ENCODE data around the gene RRAS. TPM values are rescaled to one million over a fixed set of nuclear protein-coding genes. Genes with fewer than 3 reads are reported as not detected.

Gene RRAS
- total and polyA plus RNA-seq, 2 of the 4 experiments (the other 2 are of a cell fraction) = 50.2 to 241 TPM

GRCh38 chr19:49641688-49642491 lies 1.9 kb upstream of the RRAS start, which contains the start of gene SCAF1:
Gene SCAF1, plus strand, starts transcription at chr19:49642209. Its CDS starts 2,818 bp downstream, at chr19:49645027.
- peaks cover 12% of the 10 kb centered on the region for H3K36me3 ChIP-seq (ENCODE audit: control insufficient read depth, insufficient read depth, low read length)
- BruUV-seq (replicated peaks) = no TSS peak
- H4K8ac ChIP-seq (ENCODE audit: low read depth in 2 of 2, low read length in 2 of 2) = peak within 1 kb of the TSS; percentile 97 to 98
- no peaks in the 10 kb centered on the region for H3K9me3 ChIP-seq (ENCODE audit: control insufficient read depth, insufficient read depth, low read length)
- peak within 1 kb of the TSS; percentile 95 for H3K4me3 ChIP-seq (ENCODE audit: insufficient read depth, low read depth, low read length)
- peak within 1 kb of the TSS; percentile 99 for H3K56ac ChIP-seq (ENCODE audit: extremely low read depth, insufficient read depth, low read length)
- peak within 1 kb of the TSS; percentile 99 for H3K4ac ChIP-seq (ENCODE audit: low read depth, low read length)
- peak within 1 kb of the TSS; percentile 78; the same call in 2 of the 3 replicates for H2BK15ac ChIP-seq (ENCODE audit: low read depth, low read length)
- peaks cover 34 to 70% of the 10 kb centered on the region in 2 experiments; a peak in 3 of 4 replicates for H3K79me1 ChIP-seq (ENCODE audit: low read depth in 1 of 2, low read length in 2 of 2)
- ChIA-PET POLR2A (ENCODE audit: unreplicated experiment) (interaction anchor here (0.6 kb wide), 1 partner anchor 869 kb away, joined by 3 read pairs; no protein-coding TSS in a partner anchor), CTCF (interaction anchor here (1.7 to 2.5 kb wide), 2 partner anchors 13 to 71 kb away, joined by 3 to 7 read pairs; no protein-coding TSS in a partner anchor)
- peak within 1 kb of the TSS; percentile 99 for H3K9ac ChIP-seq (ENCODE audit: low read depth, low read length)
- H2AK9ac ChIP-seq (replicated peaks; ENCODE audit: low read depth, low read length, poor library complexity) = peak within 1 kb of the TSS; percentile 100
- peaks cover 7% of the 10 kb centered on the region for H3K4me1 ChIP-seq (ENCODE audit: control insufficient read depth, insufficient read depth, low read length)
- peak within 1 kb of the TSS; percentile 94 for H2BK120ac ChIP-seq (ENCODE audit: low read depth, low read length)
- H3K27ac ChIP-seq (ENCODE audit: insufficient read depth, low read length) = peak within 1 kb of the TSS; percentile 99
- H2BK20ac ChIP-seq (ENCODE audit: low read depth, low read length) = peak within 1 kb of the TSS; percentile 85
- H4K20me1 ChIP-seq (ENCODE audit: insufficient read depth, low read length) = peaks cover 28% of the 10 kb centered on the region
- in situ Hi-C loops (cut with MboI; ENCODE audit: low sequenced_read_pairs) (no loop called here), intact Hi-C loops (cut with micrococcal nuclease) (loop anchor here (1.0 to 2.0 kb wide), 3 partner anchors 23 to 51 kb away; partner anchors contain the start of genes BCL2L12, IRF3, PRMT1 and PRR12), dilution Hi-C loops (cut with HindIII; ENCODE audit: low sequenced_read_pairs, unreplicated experiment) (no loop called here)
- ATAC-seq (ENCODE audit: low read depth) = peak; percentile 55
- H3K23ac ChIP-seq (ENCODE audit: low read depth, low read length) = peak within 1 kb of the TSS; percentile 96
- DNase-seq = peak; percentile 99
- H4K91ac ChIP-seq (ENCODE audit: insufficient read depth, low read depth, low read length) = peak within 1 kb of the TSS; percentile 98
- H2BK5ac ChIP-seq (ENCODE audit: low read depth, low read length, poor library complexity, severe bottlenecking) = peak within 1 kb of the TSS; percentile 97
- 0% methylated on average over 28 of the region's 87 CpGs; no CpG with 5 or more reads in 1 of the 2 experiments for WGBS, 2 experiments (ENCODE audit: extremely low coverage in 2 of 2, insufficient read length in 1 of 2)
- 0 out of 2 replicates have a peak, but pooled peaks cover 8% of the 10 kb centered on the region for H3K9me1 ChIP-seq (ENCODE audit: insufficient read depth, low read length)
- peak within 1 kb of the TSS; percentile 99 for H3K14ac ChIP-seq (replicated peaks; ENCODE audit: low read depth, low read length)
- H2AFZ ChIP-seq (replicated peaks; ENCODE audit: low read length, poor library complexity) = peak within 1 kb of the TSS; percentile 73
- H3K18ac ChIP-seq (ENCODE audit: low read depth, low read length) = peak within 1 kb of the TSS; percentile 97
- H3K4me2 ChIP-seq (ENCODE audit: low read depth, low read length) = peak within 1 kb of the TSS; percentile 94
- peak within 1 kb of the TSS; percentile 98 for H4K5ac ChIP-seq (ENCODE audit: low read depth, low read length)
- H2AK5ac ChIP-seq (ENCODE audit: low read depth, low read length) = peak within 1 kb of the TSS; percentile 100
- no peaks in the 10 kb centered on the region for H3K27me3 ChIP-seq (ENCODE audit: control insufficient read depth, insufficient read depth, low read length)
- no peak for TF ChIP-seq RAD21 (IDR thresholded peaks at IDR 0.05; ENCODE audit: low read length)
- peak; percentile 90 for TF ChIP-seq CEBPB (IDR thresholded peaks at IDR 0.05; ENCODE audit: low read depth, low read length)
- TF ChIP-seq POLR2A (IDR thresholded peaks at IDR 0.05; ENCODE audit: low read depth, low read length) = peak; percentile 92
- TF ChIP-seq SMC3 (IDR thresholded peaks at IDR 0.05; ENCODE audit: low read depth, low read length) = no peak
- TF ChIP-seq MAFK (IDR thresholded peaks at IDR 0.05; ENCODE audit: low read depth, low read length) = no peak
- no peak for TF ChIP-seq ELK1 (IDR thresholded peaks at IDR 0.05; ENCODE audit: borderline replicate concordance, low read depth, low read length)
- no peak for TF ChIP-seq CTCF (conservative IDR thresholded peaks at IDR 0.05; ENCODE audit: low read depth, low read length)
- no peak for TF ChIP-seq CHD1 (IDR thresholded peaks at IDR 0.05; ENCODE audit: low read depth, low read length)
- no peak for TF ChIP-seq RCOR1 (IDR thresholded peaks at IDR 0.05; ENCODE audit: insufficient replicate concordance, low read length)
- TF ChIP-seq FOS (IDR thresholded peaks at IDR 0.05; ENCODE audit: low read depth, low read length) = 0 out of 2 replicates have a peak, but pooled peaks have one; percentile 15
- peak; percentile 82; the same call in 1 of the 2 replicates for TF ChIP-seq MAZ (IDR thresholded peaks at IDR 0.05; ENCODE audit: borderline replicate concordance, low read depth, low read length)
- 0 out of 2 replicates have a peak, but pooled peaks have one; percentile 17 for TF ChIP-seq NFE2L2 (IDR thresholded peaks at IDR 0.05; ENCODE audit: low read depth, low read length)
- TF ChIP-seq MXI1 (IDR thresholded peaks at IDR 0.05; ENCODE audit: borderline replicate concordance, low read depth, low read length) = 0 out of 2 replicates have a peak, but pooled peaks have one; percentile 20

Measured in IMR-90 (cell line).